GM18520 (cell line): Measurements from ENCODE around the gene RBM38.
A peak's percentile ranks its signal among the peaks of the same experiment; 100 is the strongest.

Source experiments
- ATAC-seq: cut with Tn5 transposase; IDR thresholded peaks from one replicate; pipeline ENCODE4 v1.9.1; 2021; ENCODE audit not compliant: unreplicated experiment

RBM38 gene

GRCh38 chr20:57389695-57390603, 1.2 kb upstream of the RBM38 start:
- ATAC-seq: no peak

GRCh38 chr20:57391439-57392301, 474 bp downstream of the RBM38 start:
- peak; percentile 0 for ATAC-seq

GRCh38 chr20:57392512-57393271, 1.5 kb downstream of the RBM38 start:
- ATAC-seq: peak; percentile 23

GRCh38 chr20:57393321-57394120, 2.3 kb downstream of the RBM38 start:
- ATAC-seq: no peak

GRCh38 chr20:57394121-57395082, 3.2 kb downstream of the RBM38 start:
- no peak for ATAC-seq

- ATAC-seq: no peak
These were observed 4.1 kb downstream of the RBM38 start for GRCh38 chr20:57395111-57395966.

GRCh38 chr20:57396212-57396983, 5.2 kb downstream of the RBM38 start:
- no peak for ATAC-seq

GRCh38 chr20:57396984-57397692, 5.9 kb downstream of the RBM38 start:
- ATAC-seq: no peak

GRCh38 chr20:57397693-57398108, 6.5 kb downstream of the RBM38 start:
- ATAC-seq: no peak

GRCh38 chr20:57398231-57398821, 7.1 kb downstream of the RBM38 start:
- peak; percentile 26 for ATAC-seq

GRCh38 chr20:57398901-57399535, 7.8 kb downstream of the RBM38 start:
- no peak for ATAC-seq

- ATAC-seq: peak; percentile 45
These were observed 8.5 kb downstream of the RBM38 start for GRCh38 chr20:57399587-57400155.

- ATAC-seq: no peak
These were observed 9.1 kb downstream of the RBM38 start for GRCh38 chr20:57400231-57400701.

- ATAC-seq: no peak
These were observed 9.8 kb downstream of the RBM38 start for GRCh38 chr20:57400821-57401564.

- no peak for ATAC-seq
These were observed 10.3 kb downstream of the RBM38 start for GRCh38 chr20:57401565-57401918.
